HG03025 (cell line): ENCODE results near the gene NUP50.

Experiments
- ATAC-seq: cut with Tn5 transposase; IDR thresholded peaks from one replicate; pipeline ENCODE4 v1.9.1; 2021; ENCODE audit warnings: mild to moderate bottlenecking, moderate library complexity; ENCODE audit not compliant: unreplicated experiment, low FRiP score

Gene NUP50

DNA sequence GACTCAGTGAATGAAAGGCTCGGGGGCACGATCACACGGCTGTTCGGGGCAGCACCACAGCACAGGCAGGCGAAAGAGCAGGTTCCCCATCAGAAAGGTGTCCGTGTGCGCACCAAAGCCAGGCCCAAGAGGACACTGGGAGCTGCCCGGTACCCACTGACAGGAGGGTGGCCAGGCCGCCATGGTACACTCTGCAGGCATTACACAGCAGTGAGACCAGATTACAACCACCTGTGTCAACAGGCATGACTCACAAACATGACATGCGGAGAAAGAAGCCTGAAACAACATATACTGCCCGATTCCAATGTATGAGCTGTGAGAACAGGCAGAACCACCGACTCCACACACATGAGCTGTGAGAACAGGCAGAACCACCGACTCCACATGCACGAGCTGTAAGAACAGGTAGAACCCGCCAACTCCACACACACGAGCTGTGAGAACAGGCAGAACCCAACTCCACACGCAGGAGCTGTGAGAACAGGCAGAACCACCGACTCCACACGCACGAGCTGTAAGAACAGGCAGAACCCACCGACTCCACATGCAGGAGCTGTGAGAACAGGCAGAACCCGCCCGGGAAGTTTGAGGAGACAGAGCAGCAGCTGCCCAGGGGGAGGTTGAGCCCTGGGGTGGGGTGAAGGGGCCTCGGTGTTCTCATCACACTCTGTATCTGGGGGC is 44.4 kb downstream of the NUP50 start:
- no peak for ATAC-seq

DNA sequence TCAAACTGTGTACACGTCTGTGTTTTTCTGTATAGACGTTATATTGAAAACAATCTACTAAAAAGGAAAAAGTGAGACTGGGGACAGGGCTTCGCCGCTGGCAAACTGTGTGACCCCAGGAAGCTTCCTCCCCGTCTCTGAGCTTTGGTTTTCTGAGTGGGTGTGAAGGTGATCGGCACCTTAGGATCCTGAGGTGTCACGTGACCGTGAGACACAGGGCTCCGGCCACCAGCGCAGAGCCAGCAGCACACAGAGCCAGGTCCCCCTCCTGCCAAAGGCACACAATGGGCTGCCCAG is 44.9 kb downstream of the NUP50 start:
- no peak for ATAC-seq

DNA sequence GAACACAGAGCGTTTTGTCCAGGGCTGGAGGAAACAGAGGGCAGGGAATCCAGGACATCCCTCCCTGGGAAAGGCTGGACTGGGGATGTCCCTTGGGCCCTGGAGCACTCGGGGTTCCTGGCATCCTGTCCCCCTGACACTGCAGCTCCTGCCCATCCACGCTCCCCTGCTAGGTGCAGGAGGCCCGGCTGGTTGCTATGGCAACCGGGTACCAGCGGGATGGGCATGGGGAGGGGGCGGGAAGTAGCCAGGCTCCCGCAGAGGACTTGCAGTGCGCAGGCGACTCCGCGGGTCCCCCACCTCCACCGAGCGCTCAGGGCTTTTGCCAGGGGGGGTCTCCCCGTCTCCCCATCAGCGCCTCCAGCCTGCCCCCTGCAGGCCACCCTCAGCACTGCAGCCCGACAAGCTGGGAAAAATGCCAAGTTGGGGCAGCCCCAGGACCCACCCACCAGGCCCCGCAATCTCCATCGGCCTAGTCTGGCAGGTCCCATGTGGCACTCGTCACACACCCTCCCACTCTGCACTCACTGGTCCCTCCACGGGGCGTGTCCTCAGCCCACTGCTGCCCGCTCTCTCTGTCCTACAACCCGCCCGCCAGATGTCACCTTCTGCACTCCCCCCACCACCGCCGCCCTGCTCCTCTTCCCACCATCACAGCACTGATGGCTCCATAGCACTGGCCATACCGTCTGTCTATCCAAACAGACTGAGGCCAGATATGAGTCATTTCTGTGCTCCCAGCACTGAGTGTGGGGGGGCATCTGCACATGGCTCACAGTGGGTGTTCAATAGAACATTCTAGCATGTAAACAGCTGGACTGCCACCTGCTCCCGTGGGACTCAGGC is 45.5 kb downstream of the NUP50 start:
- ATAC-seq, result no peak

DNA sequence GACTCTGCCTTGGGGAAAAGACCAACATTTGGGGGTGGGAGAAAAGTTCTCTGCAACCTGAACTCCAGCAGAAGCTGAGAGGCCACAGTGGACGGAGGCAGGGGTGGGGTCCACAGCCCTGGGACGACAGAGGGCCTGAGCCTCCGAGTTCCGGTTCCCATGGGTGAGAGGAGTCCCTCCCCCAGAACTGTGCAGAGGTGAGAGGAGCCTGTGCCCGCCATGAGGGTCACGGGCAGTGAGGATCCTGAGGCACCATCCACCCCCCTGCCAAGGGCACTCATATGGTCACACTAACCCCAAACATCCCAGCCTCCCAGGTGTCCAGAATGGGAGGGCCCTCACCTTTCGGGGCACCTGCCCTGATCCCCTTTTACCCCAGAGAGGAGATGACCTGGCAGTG is 46.4 kb downstream of the NUP50 start:
- no peak for ATAC-seq

DNA sequence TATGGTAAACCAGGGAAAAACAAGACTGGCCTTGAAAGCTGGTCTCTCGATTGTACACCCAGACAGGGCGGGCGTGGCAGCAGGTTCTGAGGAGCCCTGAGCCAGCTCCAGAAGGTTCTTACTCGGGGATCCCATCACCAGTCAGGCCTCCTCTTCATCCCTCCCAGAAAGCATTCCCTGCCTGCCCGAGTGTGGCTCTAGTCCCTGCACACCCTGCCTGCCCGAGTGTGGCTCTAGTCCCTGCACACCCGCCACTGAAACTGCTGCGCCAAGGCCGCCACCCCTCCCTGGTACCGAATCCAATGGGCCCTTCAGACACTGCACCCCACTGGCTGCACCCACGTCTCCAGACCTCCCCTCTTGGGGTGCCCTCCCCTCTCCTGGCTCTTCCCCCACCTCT is 46.9 kb downstream of the NUP50 start:
- ATAC-seq, result no peak

DNA sequence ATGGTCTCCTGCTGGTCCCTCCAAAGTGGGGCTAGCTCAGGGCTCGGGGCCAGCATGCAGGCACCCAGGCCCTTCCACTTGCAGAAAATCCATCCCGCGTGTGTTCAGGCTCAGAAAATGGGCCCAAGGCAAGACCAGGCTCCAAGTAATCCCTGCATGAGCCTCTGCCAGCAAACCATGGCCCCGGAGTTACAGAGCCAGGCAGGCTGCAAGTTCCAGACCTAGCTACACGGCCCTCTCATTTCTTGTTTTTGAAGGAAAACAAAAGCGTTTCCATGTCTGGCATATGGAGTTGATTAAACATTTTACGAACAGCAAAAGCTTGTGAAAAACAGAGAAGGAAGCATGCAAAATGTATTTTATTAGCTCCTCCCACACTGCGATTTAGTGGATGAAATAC is 47.3 kb downstream of the NUP50 start:
- no peak for ATAC-seq

DNA sequence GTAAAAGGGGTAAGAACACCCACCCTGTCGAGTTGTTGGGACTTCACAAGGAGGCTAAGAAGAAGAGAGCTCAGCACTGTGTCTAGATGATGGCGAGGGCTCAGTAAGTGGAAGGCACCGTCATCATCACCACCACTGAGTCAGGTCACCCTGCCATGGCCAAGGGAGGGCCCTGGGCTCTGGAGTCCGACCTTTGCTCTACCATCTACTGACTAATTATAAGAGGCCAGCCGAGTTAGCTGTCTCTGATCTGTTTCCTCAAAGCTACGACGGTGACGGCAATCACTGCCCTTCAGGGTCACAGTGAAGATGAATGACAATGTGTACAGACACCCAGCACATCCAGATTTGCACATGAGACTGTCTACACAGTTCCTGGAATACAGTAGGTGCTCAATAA is 47.7 kb downstream of the NUP50 start:
- no peak for ATAC-seq

DNA sequence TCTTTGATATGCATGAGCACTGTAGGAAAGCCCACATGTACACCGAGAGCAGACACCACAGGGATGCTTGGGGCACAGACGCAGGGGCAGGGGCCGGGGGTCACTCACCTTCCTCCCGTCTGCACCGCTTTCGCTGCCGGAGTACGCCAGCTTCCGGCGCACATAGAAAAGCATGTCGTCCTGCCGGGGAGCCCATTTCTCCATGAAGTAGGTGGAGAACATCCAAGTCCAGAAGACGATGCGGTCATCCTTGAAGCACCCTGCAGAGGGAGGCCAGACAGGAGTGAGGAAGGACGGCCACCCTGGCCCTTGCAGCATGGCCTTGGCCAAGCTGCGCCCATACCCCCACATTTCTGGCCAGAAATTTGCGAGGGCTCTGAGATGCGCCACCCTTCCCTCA is 48.1 kb downstream of the NUP50 start:
- ATAC-seq, result no peak

DNA sequence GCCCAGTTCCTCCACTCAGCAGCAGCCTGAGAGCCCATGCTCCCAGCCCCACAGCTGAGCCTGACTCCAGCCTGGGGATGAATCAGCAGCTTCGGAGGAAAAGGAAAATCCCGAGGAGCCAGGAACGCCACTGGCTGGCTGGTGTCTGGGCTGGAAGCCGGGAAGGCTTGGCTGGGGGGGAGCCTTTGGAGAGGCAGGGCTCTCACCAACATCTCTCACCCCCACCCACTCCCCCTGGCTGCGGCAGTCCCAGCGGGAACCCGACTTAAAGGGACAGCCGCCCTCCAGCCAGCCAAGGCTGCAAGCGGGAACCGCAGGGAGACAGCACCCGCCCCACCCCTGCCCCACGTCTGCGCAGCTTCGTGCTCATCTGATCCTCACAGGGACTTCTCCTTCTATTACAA is 48.6 kb downstream of the NUP50 start:
- no peak for ATAC-seq

DNA sequence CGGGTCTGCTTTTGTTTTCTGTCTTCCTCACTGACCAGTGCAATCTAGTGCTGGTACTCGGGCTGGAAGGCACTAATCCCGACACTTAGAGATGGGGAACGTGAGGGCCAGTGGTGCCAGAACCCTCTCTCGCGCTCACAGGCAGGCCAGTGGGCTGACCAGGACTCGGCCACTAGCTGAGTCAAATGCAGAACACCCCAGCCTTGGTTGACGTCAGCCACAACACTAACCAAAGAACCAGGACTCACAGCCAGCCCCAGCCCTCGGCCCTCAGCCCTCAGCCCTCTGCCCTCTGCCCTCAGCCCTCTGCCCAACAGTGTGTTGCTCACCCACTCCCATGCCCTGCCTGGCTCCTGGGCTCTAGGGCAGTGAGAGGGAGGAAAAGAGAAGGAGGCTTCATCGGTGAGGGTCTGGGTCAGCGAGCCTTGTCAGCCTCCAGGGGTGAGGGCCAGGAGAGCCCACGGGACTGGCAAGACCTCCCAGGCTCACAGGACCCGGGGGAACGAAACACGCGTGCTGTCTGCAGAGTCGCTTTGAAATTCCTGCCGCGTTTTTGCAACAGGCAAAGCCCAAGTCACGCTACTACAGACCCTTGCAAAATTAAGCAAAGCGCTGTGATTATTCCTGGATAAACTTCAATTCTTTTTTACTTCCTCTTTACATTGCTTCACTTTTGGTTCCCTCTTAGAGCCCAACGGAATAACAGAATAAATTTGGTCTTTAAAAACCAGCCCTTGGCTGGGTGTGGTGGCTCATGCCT is 49.4 kb downstream of the NUP50 start:
- no peak for ATAC-seq

DNA sequence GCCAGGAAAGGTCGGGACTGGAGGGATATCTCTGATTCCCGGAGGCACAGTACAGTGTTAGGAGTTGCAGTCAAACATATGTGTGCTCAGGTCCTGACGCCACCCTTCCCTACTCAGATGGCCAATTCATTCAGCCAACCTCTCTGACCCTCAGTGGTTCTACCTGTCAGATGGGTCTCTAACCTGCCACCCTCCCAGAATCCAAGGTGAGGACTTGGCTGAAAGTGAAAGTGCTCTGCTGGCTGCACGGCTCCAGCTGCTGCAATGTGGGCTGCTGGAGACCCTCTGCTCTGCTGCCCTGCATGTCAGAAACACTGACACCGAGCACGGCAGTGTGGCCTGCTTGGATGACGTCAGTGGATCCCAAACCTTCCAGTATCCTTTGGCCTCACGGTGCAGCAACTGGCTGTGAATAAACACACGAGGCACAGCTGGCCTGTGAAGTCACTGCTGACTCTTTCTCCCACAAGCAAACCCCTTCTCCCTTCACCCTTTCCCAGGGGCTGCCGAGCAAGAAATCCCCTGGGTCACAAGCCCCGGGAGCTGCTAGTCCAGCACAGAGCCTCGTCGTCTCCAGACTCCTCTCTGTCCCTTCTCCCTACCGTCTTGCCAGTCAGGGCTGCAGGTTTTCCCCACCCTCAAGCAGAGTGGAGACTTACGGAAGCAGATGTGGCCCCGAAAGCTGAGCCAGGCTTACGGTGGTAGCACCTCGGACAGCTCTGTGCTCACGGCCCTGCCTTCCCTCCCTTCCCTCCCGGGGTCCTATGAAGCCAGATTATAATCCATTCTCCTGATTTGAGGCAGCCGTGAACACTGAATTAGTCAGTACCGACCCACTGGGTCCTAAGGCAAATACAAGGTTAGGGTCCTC is 52.6 kb downstream of the NUP50 start:
- no peak for ATAC-seq

DNA sequence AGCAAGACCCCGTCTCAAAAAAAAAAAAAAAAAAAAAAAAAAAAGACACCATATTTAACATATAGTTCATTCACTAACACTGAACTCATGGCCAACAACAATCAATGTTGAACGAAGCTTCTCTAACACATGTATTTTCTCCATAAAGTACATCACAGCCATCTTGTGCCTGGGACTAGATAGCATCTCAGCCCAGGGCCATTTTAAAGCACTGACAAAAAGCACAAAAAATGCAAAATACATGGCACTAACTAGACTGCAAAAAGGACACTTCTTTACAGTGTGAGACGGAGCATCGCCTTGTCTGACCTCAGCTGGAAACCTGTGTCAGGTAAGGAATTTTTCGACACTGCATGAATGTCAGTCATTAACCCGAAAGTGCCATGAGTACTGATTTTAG is 53.6 kb downstream of the NUP50 start:
- no peak for ATAC-seq

DNA sequence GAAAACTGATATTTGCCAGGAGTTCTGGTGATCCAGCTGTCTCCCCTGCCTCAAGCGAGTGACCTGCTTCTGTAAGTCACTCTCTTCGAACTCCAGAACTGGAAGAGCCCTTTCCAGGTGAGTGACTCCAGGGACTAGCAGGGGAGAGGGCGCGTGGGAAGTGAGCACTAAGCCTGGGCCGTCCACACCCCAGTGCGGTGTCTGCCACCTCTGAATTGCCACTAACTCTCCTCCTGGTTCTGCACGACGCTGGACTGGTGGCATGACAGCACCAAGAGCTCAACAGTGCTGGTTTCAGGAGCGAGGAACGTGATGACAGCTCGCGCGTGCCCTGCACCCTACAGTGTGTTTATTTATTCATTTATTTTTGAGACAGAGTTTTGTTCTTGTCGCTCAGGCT is 54.1 kb downstream of the NUP50 start:
- no peak for ATAC-seq

DNA sequence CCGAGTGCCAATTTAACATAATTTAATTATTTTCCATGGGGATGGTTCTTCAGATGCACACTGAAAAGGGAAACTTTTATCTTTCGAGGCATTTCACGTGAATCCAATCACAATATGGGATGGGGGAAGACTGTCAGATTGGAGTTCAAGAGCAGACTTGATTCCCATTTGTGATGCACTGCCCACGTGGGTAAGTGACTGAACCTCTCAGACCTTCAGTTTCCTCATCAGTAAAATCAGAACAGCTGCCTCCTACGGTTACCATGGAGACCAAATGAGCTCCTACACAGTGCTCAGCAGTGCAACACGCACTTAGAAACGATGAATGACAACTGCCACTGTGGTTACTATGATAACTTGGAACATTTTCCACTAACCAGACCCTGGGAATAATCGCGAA is 55.3 kb downstream of the NUP50 start:
- no peak for ATAC-seq

DNA sequence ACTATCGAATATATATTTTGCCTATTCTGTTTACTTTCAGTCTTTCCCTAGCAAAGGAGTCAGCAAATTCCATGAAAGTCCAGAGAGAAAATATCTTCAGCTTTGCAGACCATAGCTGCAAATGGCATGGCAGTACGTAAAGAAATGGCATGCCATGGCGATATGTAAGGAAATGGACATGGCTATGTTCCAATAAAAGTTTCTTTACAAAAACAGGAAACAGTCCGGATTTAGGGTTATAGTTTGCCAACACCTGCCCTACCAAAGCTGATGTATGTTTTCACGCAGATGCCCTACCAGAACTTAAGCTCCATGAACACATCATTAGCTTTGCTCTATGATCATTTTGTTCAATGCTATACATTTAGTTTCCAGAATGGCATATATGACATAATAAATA is 57.5 kb downstream of the NUP50 start:
- ATAC-seq, result no peak

DNA sequence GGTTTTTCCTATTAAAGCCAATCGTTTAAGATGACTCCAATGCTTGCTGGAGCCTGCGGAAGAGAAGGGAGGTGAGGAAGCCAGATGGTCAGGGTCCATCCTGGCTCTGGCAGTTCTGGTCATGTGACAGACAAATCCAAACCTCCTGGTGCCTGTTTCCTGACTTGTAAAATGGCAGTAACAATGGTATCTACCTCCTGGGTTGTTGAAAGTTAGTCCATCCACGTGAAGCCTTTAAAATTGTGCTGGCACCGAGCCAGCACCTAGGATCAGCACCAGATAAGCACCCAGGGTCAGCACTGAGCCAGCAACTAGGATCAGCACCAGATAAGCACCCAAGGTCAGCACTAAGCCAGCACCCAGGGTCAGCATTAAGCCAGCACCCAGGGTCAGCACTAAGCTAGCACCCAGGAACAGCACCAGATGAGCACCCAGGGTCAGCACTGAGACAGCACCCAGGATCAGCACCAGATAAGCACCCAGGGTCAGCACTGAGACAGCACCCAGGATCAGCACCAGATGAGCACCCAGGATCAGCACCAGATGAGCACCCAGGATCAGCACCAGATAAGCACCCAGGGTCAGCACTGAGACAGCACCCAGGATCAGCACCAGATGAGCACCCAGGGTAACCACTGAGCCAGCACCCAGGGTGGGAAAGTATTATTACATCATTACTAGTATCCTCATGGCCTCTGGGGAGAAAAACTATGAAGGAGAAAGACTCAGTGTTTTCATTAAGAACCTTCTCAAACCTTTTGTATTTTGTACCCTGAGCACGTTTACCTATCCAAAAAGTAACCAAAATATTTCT is 59.8 kb downstream of the NUP50 start:
- no peak for ATAC-seq

DNA sequence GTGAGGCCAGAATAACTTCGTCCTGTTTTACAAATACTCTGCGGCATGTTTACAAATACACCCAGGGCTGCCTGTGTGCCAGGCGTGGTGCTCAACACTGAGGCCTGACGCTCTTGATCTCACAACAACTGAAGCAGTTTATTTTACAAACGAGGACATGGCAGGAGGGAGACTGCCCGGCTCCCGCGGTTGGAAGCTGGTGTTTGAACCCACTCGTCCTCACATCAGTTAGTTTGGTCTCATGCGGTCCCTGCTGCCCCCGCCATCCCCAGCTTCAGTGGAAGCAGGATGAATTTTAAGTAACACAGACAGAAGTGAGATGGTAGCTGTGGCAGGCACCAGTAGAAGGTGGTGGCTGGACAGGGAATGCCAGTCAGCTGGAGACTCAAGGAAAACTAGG is 60.6 kb downstream of the NUP50 start:
- no peak for ATAC-seq

DNA sequence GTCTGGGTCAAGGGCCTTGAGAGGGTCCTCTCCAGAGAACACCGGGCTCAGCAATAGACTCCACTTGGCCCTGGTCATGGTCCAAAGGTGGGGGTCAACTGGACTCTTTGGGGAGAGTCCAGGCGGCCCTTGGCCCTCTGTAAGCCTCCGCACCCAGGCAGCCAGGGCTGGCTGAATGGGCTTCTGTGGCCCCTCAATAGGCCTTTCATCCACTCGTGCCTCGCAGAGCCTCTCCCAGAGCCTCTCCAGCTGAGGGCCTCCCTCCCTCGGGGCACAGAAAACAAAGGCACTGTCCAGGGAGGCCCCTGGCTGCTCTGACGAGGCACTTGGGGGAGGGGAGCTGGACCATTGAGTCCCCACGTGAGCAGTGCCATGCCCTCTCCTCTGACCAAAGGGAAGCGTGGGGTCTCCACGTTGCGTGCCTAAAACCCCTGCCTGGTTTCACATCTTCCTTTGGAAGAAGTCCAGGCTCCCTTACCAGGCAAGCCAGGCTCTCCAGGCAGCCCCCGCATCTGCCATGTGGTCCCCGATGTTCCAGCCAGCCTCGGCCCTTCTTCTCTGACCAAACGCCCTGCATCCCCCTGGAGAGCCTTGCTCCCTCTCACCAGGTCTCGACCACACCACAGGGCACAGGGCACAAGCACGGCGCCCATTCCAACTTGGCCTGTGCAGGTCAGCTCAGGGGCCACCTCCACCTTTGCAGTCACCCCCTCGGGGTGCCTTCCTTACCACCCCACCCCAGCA is 61.4 kb downstream of the NUP50 start:
- ATAC-seq, result no peak
